Chondrocyte (in vitro differentiated cells): Measurements from ENCODE around the gene SBF2. TPM values are rescaled to one million over a fixed set of nuclear protein-coding genes. Genes with fewer than 3 reads are reported as not detected.
"Not testable (repeated sequence)": the region's sequence is repeated elsewhere in the genome, so short reads cannot be mapped to it uniquely, and the experiment has no call there.

Experiments
- DNase-seq: peaks from one replicate; pipeline ENCODE4 v3.0.0; 2021; ENCODE audit warnings: mixed read lengths, low spot score
- H3K27ac Mint-ChIP-seq: one replicate; pipeline ENCODE4 v1.8.0; 2021; ENCODE audit warnings: mild to moderate bottlenecking, moderate library complexity, mixed read lengths; ENCODE audit not compliant: unreplicated experiment
- H3K27me3 Mint-ChIP-seq: 2 replicates; pipeline ENCODE4 v1.8.0; 2021; ENCODE audit warnings: low read depth, mixed read lengths
- H3K36me3 Mint-ChIP-seq: 2 replicates; pipeline ENCODE4 v1.8.0; 2021; ENCODE audit warnings: low read depth, mixed read lengths
- H3K4me1 Mint-ChIP-seq: 2 replicates; pipeline ENCODE4 v1.8.0; 2021; ENCODE audit warnings: low read depth, mild to moderate bottlenecking, mixed read lengths
- H3K4me3 Mint-ChIP-seq: one replicate; pipeline ENCODE4 v1.8.0; 2021; ENCODE audit warnings: mild to moderate bottlenecking, moderate library complexity, mixed read lengths; ENCODE audit not compliant: unreplicated experiment
- H3K9me3 Mint-ChIP-seq: 2 replicates; pipeline ENCODE4 v1.8.0; 2021; ENCODE audit warnings: low read depth, mixed read lengths
- CTCF ChIP-seq: fragments of 200-600 bp; sonication (generic); IDR thresholded peaks from 2 replicates; pipeline ENCODE4 v1.5.0; 2021; ENCODE audit warnings: antibody characterized with exemption, mild to moderate bottlenecking, moderate library complexity
- total RNA-seq: library from RNA; stranded (reverse); gene quantifications from 3 replicates; pipeline ENCODE4 v1.2.1, GENCODE V29; 2021

SBF2 gene
- total RNA-seq, 1 donor from 2014 or later, result 44.5 TPM

GRCh38 chr11:10041332-10041731 is 252.7 kb downstream of the SBF2 start:
- H3K36me3 Mint-ChIP-seq, result peaks cover 10% of the 10 kb centered on the region
- no peaks in the 10 kb centered on the region for H3K27me3 Mint-ChIP-seq
- H3K4me1 Mint-ChIP-seq, result peaks cover 34% of the 10 kb centered on the region
- peaks cover 10% of the 10 kb centered on the region for H3K9me3 Mint-ChIP-seq
- no peak overlapping the region for H3K4me3 Mint-ChIP-seq
- DNase-seq, result no peak
- TF ChIP-seq CTCF, result no peak
- no peak overlapping the region for H3K27ac Mint-ChIP-seq

GRCh38 chr11:10038521-10039302 is 255.3 kb downstream of the SBF2 start:
- Mint-ChIP-seq H3K27me3 (no peaks in the 10 kb centered on the region), H3K27ac (no peak overlapping the region), H3K9me3 (peaks cover under 1% of the 10 kb centered on the region), H3K36me3 (peaks cover 12% of the 10 kb centered on the region), H3K4me3 (no peak overlapping the region), H3K4me1 (peaks cover 30% of the 10 kb centered on the region)
- TF ChIP-seq CTCF, result no peak
- DNase-seq, result no peak

- not testable (repeated sequence) for H3K9me3 Mint-ChIP-seq, H3K27me3 Mint-ChIP-seq, H3K27ac Mint-ChIP-seq
Measured at GRCh38 chr11:10035932-10036331, 258.1 kb downstream of the SBF2 start.

GRCh38 chr11:10032935-10033334 is 261.1 kb downstream of the SBF2 start:
- H3K9me3 Mint-ChIP-seq, result no peaks in the 10 kb centered on the region
- DNase-seq, result no peak
- TF ChIP-seq CTCF, result no peak
- peaks cover 10% of the 10 kb centered on the region for H3K4me1 Mint-ChIP-seq
- H3K36me3 Mint-ChIP-seq, result peaks cover 11% of the 10 kb centered on the region
- H3K27me3 Mint-ChIP-seq, result no peaks in the 10 kb centered on the region
- H3K4me3 Mint-ChIP-seq, result no peak overlapping the region
- no peak overlapping the region for H3K27ac Mint-ChIP-seq

More at GRCh38 chr11:10035932-10036331, 258.1 kb downstream of the SBF2 start:
- peaks cover 12% of the 10 kb centered on the region for H3K36me3 Mint-ChIP-seq
- DNase-seq, H3K4me3 Mint-ChIP-seq: not testable (repeated sequence)
- peaks cover 27% of the 10 kb centered on the region for H3K4me1 Mint-ChIP-seq

- Mint-ChIP-seq H3K27me3 (no peaks in the 10 kb centered on the region), H3K4me3 (no peak overlapping the region), H3K9me3 (no peaks in the 10 kb centered on the region), H3K4me1 (peaks cover 21% of the 10 kb centered on the region), H3K27ac (no peak overlapping the region), H3K36me3 (peaks cover 9% of the 10 kb centered on the region)
- TF ChIP-seq CTCF, result no peak
- no peak for DNase-seq
Measured at GRCh38 chr11:10030122-10030490, 263.9 kb downstream of the SBF2 start.
